H9 (cell line): Measurements from ENCODE around the gene SKIDA1. TPM values are rescaled to one million over a fixed set of nuclear protein-coding genes. Genes with fewer than 3 reads are reported as not detected.

Experiments
- DNase-seq: peaks from one replicate; pipeline ENCODE4 v3.0.0-alpha.2; 2017
- H2AFZ ChIP-seq: one replicate; pipeline ENCODE4 v1.6.1; 2013; ENCODE audit warnings: mild to moderate bottlenecking, low read length, control low read depth, moderate library complexity
- H2AK5ac ChIP-seq: 2 replicates; pipeline ENCODE4 v1.6.1; 2013; ENCODE audit warnings: low read length, control low read depth, mixed read lengths; ENCODE audit not compliant: insufficient read length
- H2BK120ac ChIP-seq: one replicate; pipeline ENCODE4 v1.6.1; 2013; ENCODE audit warnings: low read depth, mild to moderate bottlenecking, low read length, control low read depth, inconsistent platforms; ENCODE audit not compliant: poor library complexity, severe bottlenecking
- H2BK12ac ChIP-seq: 2 replicates; pipeline ENCODE4 v1.6.1; 2013; ENCODE audit warnings: low read length, control low read depth, mixed read lengths, low read depth; ENCODE audit not compliant: insufficient read length
- H2BK15ac ChIP-seq: 2 replicates; pipeline ENCODE4 v1.6.1; 2013; ENCODE audit warnings: low read depth, low read length, control low read depth
- H2BK20ac ChIP-seq: one replicate; pipeline ENCODE4 v1.6.1; 2013; ENCODE audit warnings: low read depth, mild to moderate bottlenecking, low read length, control low read depth, inconsistent platforms; ENCODE audit not compliant: poor library complexity, severe bottlenecking
- H2BK5ac ChIP-seq: 2 replicates; pipeline ENCODE4 v1.6.1; 2013; ENCODE audit warnings: low read length, control low read depth, mixed read lengths; ENCODE audit not compliant: insufficient read length
- H3K14ac ChIP-seq: 2 replicates; pipeline ENCODE4 v1.6.1; 2013; ENCODE audit warnings: low read length, control low read depth; ENCODE audit not compliant: insufficient read depth
- H3K18ac ChIP-seq: 2 replicates; pipeline ENCODE4 v1.6.1; 2013; ENCODE audit warnings: low read depth, mild to moderate bottlenecking, mixed read lengths, low read length, control low read depth; ENCODE audit not compliant: insufficient read length
- H3K23ac ChIP-seq: 2 replicates; pipeline ENCODE4 v1.6.1; 2013; ENCODE audit warnings: low read length, control low read depth, mixed read lengths, low read depth; ENCODE audit not compliant: insufficient read length
- H3K23me2 ChIP-seq: 2 replicates; pipeline ENCODE4 v1.6.1; 2013; ENCODE audit warnings: low read depth, mild to moderate bottlenecking, mixed read lengths, low read length, control low read depth; ENCODE audit not compliant: insufficient read length, poor library complexity, severe bottlenecking
- H3K27ac ChIP-seq: 2 replicates; pipeline ENCODE4 v1.5.1; 2013; ENCODE audit warnings: low read length, control low read depth, mixed read lengths, low read depth; ENCODE audit not compliant: insufficient read length
- H3K27me3 ChIP-seq: 2 replicates; pipeline ENCODE4 v1.6.1; 2013; ENCODE audit warnings: low read length, control low read depth, inconsistent platforms; ENCODE audit not compliant: insufficient read depth
- H3K4ac ChIP-seq: 2 replicates; pipeline ENCODE4 v1.6.1; 2013; ENCODE audit warnings: low read depth, mild to moderate bottlenecking, control low read depth, inconsistent platforms, low read length, moderate library complexity
- H3K4me1 ChIP-seq: 2 replicates; pipeline ENCODE4 v1.6.1; 2013; ENCODE audit warnings: low read length, control low read depth, inconsistent platforms; ENCODE audit not compliant: insufficient read depth
- H3K4me2 ChIP-seq: 2 replicates; pipeline ENCODE4 v1.6.1; 2013; ENCODE audit warnings: low read length, control low read depth, mixed read lengths; ENCODE audit not compliant: insufficient read length, insufficient read depth
- H3K56ac ChIP-seq: 2 replicates; pipeline ENCODE4 v1.6.1; 2013; ENCODE audit warnings: low read depth, mild to moderate bottlenecking, mixed read lengths, low read length, control low read depth; ENCODE audit not compliant: insufficient read length
- H3K79me1 ChIP-seq: 2 replicates; pipeline ENCODE4 v1.6.1; 2013; ENCODE audit warnings: low read depth, mild to moderate bottlenecking, moderate library complexity, low read length, control low read depth, inconsistent platforms; ENCODE audit not compliant: insufficient read depth, poor library complexity, severe bottlenecking
- H3K79me2 ChIP-seq: 2 replicates; pipeline ENCODE4 v1.6.1; 2013; ENCODE audit warnings: low read length, control low read depth, inconsistent platforms; ENCODE audit not compliant: insufficient read depth
- H3K9ac ChIP-seq: 2 replicates; pipeline ENCODE4 v1.6.1; 2013; ENCODE audit warnings: low read length, control low read depth, mixed read lengths; ENCODE audit not compliant: insufficient read length; ENCODE audit errors: extremely low read depth
- H3K9me3 ChIP-seq: one replicate; pipeline ENCODE4 v1.6.1; 2013; ENCODE audit warnings: low read depth, low read length, inconsistent platforms; ENCODE audit not compliant: control insufficient read depth
- H3T11ph ChIP-seq: one replicate; pipeline ENCODE4 v1.6.1; 2013; ENCODE audit warnings: mild to moderate bottlenecking, low read length, control low read depth, inconsistent platforms
- H4K20me1 ChIP-seq: one replicate; pipeline ENCODE4 v1.6.1; 2013; ENCODE audit not compliant: control insufficient read depth, insufficient read length, insufficient read depth
- H4K5ac ChIP-seq: 2 replicates; pipeline ENCODE4 v1.6.1; 2013; ENCODE audit warnings: low read depth, mild to moderate bottlenecking, mixed read lengths, low read length, control low read depth; ENCODE audit not compliant: insufficient read length
- H4K8ac ChIP-seq: replicated peaks from 2 replicates; pipeline ENCODE4 v1.6.1; 2013; ENCODE audit warnings: low read length, control low read depth, mixed read lengths, low read depth; ENCODE audit not compliant: insufficient read length
- H4K91ac ChIP-seq: 2 replicates; pipeline ENCODE4 v1.6.1; 2013; ENCODE audit warnings: low read depth, mild to moderate bottlenecking, moderate library complexity, mixed read lengths, low read length, control low read depth; ENCODE audit not compliant: insufficient read length
- H3K27ac Mint-ChIP-seq, 3 experiments: 2 replicates in 2 of 3; 3 replicates in 1 of 3; pipeline ENCODE4 v1.8.0; 2020 to 2021; ENCODE audit warnings: mixed read lengths in 3 of 3, mild to moderate bottlenecking in 1 of 3, moderate library complexity in 1 of 3
- H3K27me3 Mint-ChIP-seq: 2 replicates; pipeline ENCODE4 v1.8.0; 2021; ENCODE audit warnings: low read depth, mild to moderate bottlenecking, moderate library complexity, mixed read lengths
- H3K36me3 Mint-ChIP-seq, 3 experiments: 2 replicates in 2 of 3; 3 replicates in 1 of 3; pipeline ENCODE4 v1.8.0; 2020 to 2021; ENCODE audit warnings: low read depth in 3 of 3, mixed read lengths in 3 of 3; ENCODE audit not compliant: insufficient read depth in 1 of 3
- H3K4me1 Mint-ChIP-seq, 2 experiments: 2 replicates each; pipeline ENCODE4 v1.8.0; 2020; ENCODE audit warnings: mixed read lengths in 2 of 2
- H3K4me3 Mint-ChIP-seq, 2 experiments: 2 replicates in 1 of 2; 3 replicates in 1 of 2; pipeline ENCODE4 v1.8.0; 2020 to 2021; ENCODE audit warnings: mild to moderate bottlenecking in 2 of 2, mixed read lengths in 2 of 2, moderate library complexity in 1 of 2
- H3K9me3 Mint-ChIP-seq, 2 experiments: 2 replicates in 1 of 2; 3 replicates in 1 of 2; pipeline ENCODE4 v1.8.0; 2020; ENCODE audit warnings: mild to moderate bottlenecking in 2 of 2, mixed read lengths in 2 of 2, moderate library complexity in 1 of 2
- CTCF ChIP-seq: fragments of 200-600 bp; sonication (generic); conservative IDR thresholded peaks from 3 replicates; pipeline ENCODE4 v1.8.0; 2021; ENCODE audit warnings: antibody characterized with exemption, mild to moderate bottlenecking
- WGBS: extraction: QIAGEN DNeasy Blood & Tissue Kit; methylation state at CpG from one replicate; pipeline ENCODE4 v1.1.7; 2013; ENCODE audit warnings: missing lambda C conversion rate, low lambda C conversion rate, mixed read lengths; ENCODE audit not compliant: insufficient read length; ENCODE audit errors: extremely low coverage; 5-methylcytosine and 5-hydroxymethylcytosine counted together
- total RNA-seq: library from RNA; stranded (reverse); gene quantifications from 2 replicates; pipeline ENCODE4 v1.2.1, GENCODE V29; 2021

The SKIDA1 gene
- total RNA-seq, 1 experiment from 2014 or later: 5.9 TPM

- Mint-ChIP-seq H3K36me3 (no peaks in the 10 kb centered on the region; a peak in 1 of 7 replicates), H3K9me3 (no peaks in the 10 kb centered on the region; a peak in 2 of 5 replicates), H3K27ac (peak overlapping the region in 2 of 3 experiments; percentile 49 to 54; a peak in 2 of 7 replicates), H3K27me3 (peaks cover 31% of the 10 kb centered on the region), H3K4me3 (no peak overlapping the region; a peak in 1 of 5 replicates), H3K4me1 (peaks cover 65 to 66% of the 10 kb centered on the region in 2 experiments)
- no peak overlapping the region for H2AK5ac ChIP-seq
- H3K9me3 ChIP-seq: no peaks in the 10 kb centered on the region
- no peak for DNase-seq
- H2BK5ac ChIP-seq: no peak overlapping the region
- H2BK12ac ChIP-seq: no peak overlapping the region
- H3K56ac ChIP-seq: no peak overlapping the region
- no peaks in the 10 kb centered on the region for H3K79me1 ChIP-seq
- no peak overlapping the region for H2BK20ac ChIP-seq
- H3K79me2 ChIP-seq: no peaks in the 10 kb centered on the region
- H2BK120ac ChIP-seq: no peak overlapping the region
- no peak overlapping the region for H3T11ph ChIP-seq
- no peak overlapping the region for H4K8ac ChIP-seq
- no peak overlapping the region for H3K9ac ChIP-seq
- no peak overlapping the region for H3K4ac ChIP-seq
- no peak overlapping the region for H2AFZ ChIP-seq
- WGBS: no CpG with 5 or more reads among the region's 4 CpGs
- no peak overlapping the region for H3K18ac ChIP-seq
- no peak overlapping the region for H4K91ac ChIP-seq
- H3K27ac ChIP-seq: no peak overlapping the region
- H2BK15ac ChIP-seq: no peak overlapping the region
- no peak overlapping the region for H4K5ac ChIP-seq
- H3K4me1 ChIP-seq: peaks cover 5% of the 10 kb centered on the region; the same call in 1 of the 2 replicates
- H4K20me1 ChIP-seq: no peaks in the 10 kb centered on the region
- H3K4me2 ChIP-seq: no peak overlapping the region
- peaks cover 45% of the 10 kb centered on the region for H3K23me2 ChIP-seq
- no peak overlapping the region for H3K23ac ChIP-seq
- peaks cover 8% of the 10 kb centered on the region; the same call in 1 of the 2 replicates for H3K27me3 ChIP-seq
- H3K14ac ChIP-seq: no peak overlapping the region
- TF ChIP-seq CTCF: no peak
Measured at GRCh38 chr10:21521751-21522533, 3.5 kb downstream of the SKIDA1 start.
